Rectal smooth muscle tissue (tissue), 1 donor: ENCODE measurements around the gene RNF125.
A peak's percentile ranks its signal among the peaks of the same experiment; 100 is the strongest.

Experiments used
- H3K27ac ChIP-seq: one replicate; pipeline ENCODE4 v1.7.0; 2013; ENCODE audit warnings: low read depth, low read length, inconsistent platforms
- H3K27me3 ChIP-seq: one replicate; pipeline ENCODE4 v1.7.0; 2013; ENCODE audit warnings: low read length; ENCODE audit not compliant: control insufficient read depth, insufficient read depth
- H3K36me3 ChIP-seq: one replicate; pipeline ENCODE4 v1.7.0; 2013; ENCODE audit warnings: low read length; ENCODE audit not compliant: control insufficient read depth, insufficient read depth
- H3K4me1 ChIP-seq: one replicate; pipeline ENCODE4 v1.7.0; 2013; ENCODE audit warnings: low read length; ENCODE audit not compliant: control insufficient read depth, insufficient read depth
- H3K4me3 ChIP-seq: one replicate; pipeline ENCODE4 v1.7.0; 2013; ENCODE audit warnings: low read length
- H3K9ac ChIP-seq: one replicate; pipeline ENCODE4 v1.7.0; 2013; ENCODE audit warnings: low read length

The RNF125 gene

GRCh38 chr18:32018331-32019250, at the start of gene RNF125:
Gene RNF125 (plus strand): TSS chr18:32018825. CDS start chr18:32018864, 39 bp downstream.
- Histone ChIP-seq H3K36me3 (no peaks in the 10 kb centered on the region), H3K9ac (peak within 1 kb of the TSS; percentile 90), H3K27me3 (no peaks in the 10 kb centered on the region), H3K4me3 (peak within 1 kb of the TSS; percentile 90), H3K27ac (peak within 1 kb of the TSS; percentile 32), H3K4me1 (no peaks in the 10 kb centered on the region)

- Histone ChIP-seq H3K27ac (no peak overlapping the region), H3K4me3 (no peak overlapping the region), H3K9ac (no peak overlapping the region), H3K4me1 (no peaks in the 10 kb centered on the region), H3K27me3 (no peaks in the 10 kb centered on the region), H3K36me3 (no peaks in the 10 kb centered on the region)
Observed at GRCh38 chr18:31970617-31971016, 48.0 kb upstream of the RNF125 start.

GRCh38 chr18:31973929-31974546, 44.6 kb upstream of the RNF125 start:
- Histone ChIP-seq H3K9ac (no peak overlapping the region), H3K4me1 (no peaks in the 10 kb centered on the region), H3K27ac (no peak overlapping the region), H3K4me3 (no peak overlapping the region), H3K36me3 (no peaks in the 10 kb centered on the region), H3K27me3 (no peaks in the 10 kb centered on the region)

- Histone ChIP-seq H3K27me3 (no peaks in the 10 kb centered on the region), H3K9ac (no peak overlapping the region), H3K27ac (no peak overlapping the region), H3K36me3 (no peaks in the 10 kb centered on the region), H3K4me1 (no peaks in the 10 kb centered on the region), H3K4me3 (no peak overlapping the region)
Observed at GRCh38 chr18:31976242-31976641, 42.4 kb upstream of the RNF125 start.

- H3K9ac ChIP-seq: no peak overlapping the region
- H3K27ac ChIP-seq: no peak overlapping the region
- H3K4me3 ChIP-seq: no peak overlapping the region
- no peaks in the 10 kb centered on the region for H3K36me3 ChIP-seq
- no peaks in the 10 kb centered on the region for H3K27me3 ChIP-seq
- H3K4me1 ChIP-seq: no peaks in the 10 kb centered on the region
Observed at GRCh38 chr18:31977270-31977872, 41.3 kb upstream of the RNF125 start.

GRCh38 chr18:31978616-31979015, 40.0 kb upstream of the RNF125 start:
- H3K9ac ChIP-seq: no peak overlapping the region
- no peak overlapping the region for H3K4me3 ChIP-seq
- no peaks in the 10 kb centered on the region for H3K4me1 ChIP-seq
- H3K27ac ChIP-seq: no peak overlapping the region
- no peaks in the 10 kb centered on the region for H3K27me3 ChIP-seq
- H3K36me3 ChIP-seq: no peaks in the 10 kb centered on the region

GRCh38 chr18:31979714-31980113, 38.9 kb upstream of the RNF125 start:
- Histone ChIP-seq H3K36me3 (no peaks in the 10 kb centered on the region), H3K27ac (no peak overlapping the region), H3K4me3 (no peak overlapping the region), H3K9ac (no peak overlapping the region), H3K4me1 (no peaks in the 10 kb centered on the region), H3K27me3 (no peaks in the 10 kb centered on the region)

GRCh38 chr18:31980863-31981262, 37.8 kb upstream of the RNF125 start:
- Histone ChIP-seq H3K9ac (no peak overlapping the region), H3K27ac (no peak overlapping the region), H3K4me1 (no peaks in the 10 kb centered on the region)

GRCh38 chr18:31983020-31983419, 35.6 kb upstream of the RNF125 start:
- H3K9ac ChIP-seq: no peak overlapping the region
- no peak overlapping the region for H3K27ac ChIP-seq

More at GRCh38 chr18:31980863-31981262, 37.8 kb upstream of the RNF125 start:
- Histone ChIP-seq H3K27me3 (no peaks in the 10 kb centered on the region), H3K36me3 (no peaks in the 10 kb centered on the region), H3K4me3 (no peak overlapping the region)

GRCh38 chr18:31983976-31984375, 34.6 kb upstream of the RNF125 start:
- H3K36me3 ChIP-seq: no peaks in the 10 kb centered on the region
- no peaks in the 10 kb centered on the region for H3K4me1 ChIP-seq
- no peak overlapping the region for H3K4me3 ChIP-seq
- H3K9ac ChIP-seq: no peak overlapping the region
- H3K27me3 ChIP-seq: no peaks in the 10 kb centered on the region
- H3K27ac ChIP-seq: no peak overlapping the region

More at GRCh38 chr18:31983020-31983419, 35.6 kb upstream of the RNF125 start:
- H3K4me1 ChIP-seq: no peaks in the 10 kb centered on the region
- no peak overlapping the region for H3K4me3 ChIP-seq
- no peaks in the 10 kb centered on the region for H3K36me3 ChIP-seq
- H3K27me3 ChIP-seq: no peaks in the 10 kb centered on the region

- H3K4me3 ChIP-seq: no peak overlapping the region
- no peaks in the 10 kb centered on the region for H3K4me1 ChIP-seq
- H3K36me3 ChIP-seq: no peaks in the 10 kb centered on the region
- no peak overlapping the region for H3K27ac ChIP-seq
- H3K27me3 ChIP-seq: no peaks in the 10 kb centered on the region
- H3K9ac ChIP-seq: no peak overlapping the region
Observed at GRCh38 chr18:31990823-31991222, 27.8 kb upstream of the RNF125 start.

- Histone ChIP-seq H3K27ac (no peak overlapping the region), H3K36me3 (no peaks in the 10 kb centered on the region), H3K4me1 (no peaks in the 10 kb centered on the region), H3K4me3 (no peak overlapping the region), H3K9ac (no peak overlapping the region), H3K27me3 (no peaks in the 10 kb centered on the region)
Observed at GRCh38 chr18:31996007-31996406, 22.6 kb upstream of the RNF125 start.
